ENCODE measurements around the gene PPIF.

PPIF gene

DNA sequence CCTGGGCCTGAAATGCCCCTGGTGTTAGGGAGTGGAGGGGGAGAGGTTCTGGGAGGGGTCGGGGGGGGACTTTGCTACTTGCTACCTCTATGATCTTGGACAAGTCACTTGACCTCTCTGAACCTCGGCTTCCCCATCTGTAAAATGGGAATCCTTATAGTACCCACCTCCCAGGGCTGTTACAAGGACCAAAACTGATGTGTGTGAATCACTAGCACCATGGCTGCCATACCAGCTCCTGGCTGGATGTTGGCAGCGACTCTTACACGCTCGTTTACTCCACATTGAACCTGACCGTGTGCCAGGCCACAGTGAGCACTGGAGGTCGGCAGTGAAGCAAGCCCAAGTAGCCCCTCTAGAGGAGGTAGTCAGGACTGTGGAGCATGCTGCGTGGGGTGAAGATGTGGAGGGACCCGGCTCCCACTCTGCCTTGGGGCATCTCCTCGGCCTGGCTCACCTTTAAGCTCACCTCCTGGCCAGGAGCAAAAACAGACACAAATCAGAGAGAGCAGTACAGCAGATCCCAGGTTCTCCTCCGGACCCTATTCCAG lies 28.9 kb downstream of the PPIF start:
- ATAC-seq = no peak

- ATAC-seq = no peak
These were observed 29.7 kb downstream of the PPIF start for GRCh38 chr10:79376751-79377556.

- ATAC-seq = no peak
These were observed 30.5 kb downstream of the PPIF start for GRCh38 chr10:79377557-79378382.

DNA sequence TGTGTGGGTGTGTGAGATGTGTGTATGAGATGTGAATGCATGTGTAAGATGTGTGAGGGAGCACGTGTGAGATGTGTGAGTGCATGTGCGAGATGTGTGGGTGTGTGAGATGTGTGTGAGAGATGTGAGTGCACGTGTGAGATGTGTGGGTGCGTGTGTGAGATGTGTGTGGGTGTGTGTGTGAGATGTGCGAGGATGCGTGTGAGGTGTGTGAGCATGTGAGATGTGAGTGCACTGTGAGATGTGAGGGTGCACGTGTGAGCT lies 31.0 kb downstream of the PPIF start:
- ATAC-seq = no peak

DNA sequence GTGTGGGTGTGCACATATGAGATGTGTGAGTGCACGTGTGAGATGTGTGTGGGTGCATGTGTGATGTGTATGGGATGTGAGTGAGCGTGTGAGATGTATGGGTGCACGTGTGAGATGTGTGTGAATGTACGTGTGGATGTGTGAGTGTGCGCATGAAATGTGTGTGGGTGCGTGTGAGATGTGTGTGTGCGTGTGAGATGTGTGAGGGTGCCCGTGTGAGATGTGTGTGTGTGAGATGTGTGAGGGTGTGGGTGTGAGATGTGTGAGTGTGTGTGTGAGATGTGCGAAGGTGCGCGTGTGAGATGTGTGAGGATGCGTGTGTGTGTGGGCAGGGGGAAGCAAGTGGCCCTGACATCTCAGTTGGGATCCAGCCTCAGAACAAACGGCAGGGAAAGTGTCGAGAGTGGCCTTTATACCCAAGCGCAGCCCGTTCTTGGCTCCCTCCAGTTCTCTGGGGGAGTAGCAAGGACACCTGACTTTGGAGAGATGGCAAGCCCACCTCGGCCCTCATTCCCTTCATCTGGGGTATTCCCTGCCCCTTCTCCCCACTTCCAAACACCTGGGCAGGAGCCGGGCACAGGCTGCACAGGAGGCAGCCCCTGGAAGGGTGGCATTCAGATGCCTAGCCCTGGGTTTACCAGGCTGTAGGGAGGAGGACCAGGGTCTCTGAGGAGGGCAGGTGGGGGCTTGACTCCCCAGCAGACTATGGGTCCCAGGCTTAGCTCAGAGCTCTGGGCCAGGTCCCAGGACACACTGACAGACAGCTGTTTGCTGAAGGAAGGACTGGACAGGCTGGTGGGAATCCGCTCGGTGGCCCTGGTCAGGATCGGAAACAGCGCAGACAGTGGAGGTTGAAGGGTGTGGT lies 31.6 kb downstream of the PPIF start:
- ATAC-seq = no peak

DNA sequence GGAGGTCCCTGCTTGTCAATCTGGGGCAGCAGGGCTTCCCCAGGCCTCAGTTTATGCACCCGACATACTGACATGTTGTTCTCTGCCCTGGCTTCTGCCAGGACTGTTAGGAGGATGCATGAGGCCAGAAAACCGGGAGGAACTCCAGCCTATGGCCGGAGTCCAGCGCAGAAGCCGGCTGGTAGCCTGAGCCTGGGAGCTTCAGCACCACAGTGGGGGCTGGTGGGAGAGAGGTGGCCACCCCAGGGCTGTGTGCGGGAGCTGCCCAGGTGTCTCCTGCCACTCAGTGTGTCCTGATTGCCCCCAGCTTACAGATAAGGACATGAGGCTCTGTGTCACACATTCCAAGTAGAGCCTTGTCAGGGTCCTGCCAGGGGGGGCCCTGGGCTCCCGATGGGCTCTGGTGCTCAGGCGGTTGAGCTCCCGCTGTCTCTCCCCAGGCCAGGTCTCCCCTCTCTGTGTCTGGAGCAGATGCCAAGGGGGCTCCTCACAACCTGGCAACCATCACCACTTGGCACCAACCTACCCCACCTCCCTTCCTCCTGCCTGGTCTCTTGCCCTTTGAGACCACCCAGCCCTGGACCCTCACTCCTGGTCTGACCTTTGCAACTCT lies 32.3 kb downstream of the PPIF start:
- no peak for ATAC-seq

- no peak for ATAC-seq
These were observed 33.1 kb downstream of the PPIF start for GRCh38 chr10:79380125-79380945.

DNA sequence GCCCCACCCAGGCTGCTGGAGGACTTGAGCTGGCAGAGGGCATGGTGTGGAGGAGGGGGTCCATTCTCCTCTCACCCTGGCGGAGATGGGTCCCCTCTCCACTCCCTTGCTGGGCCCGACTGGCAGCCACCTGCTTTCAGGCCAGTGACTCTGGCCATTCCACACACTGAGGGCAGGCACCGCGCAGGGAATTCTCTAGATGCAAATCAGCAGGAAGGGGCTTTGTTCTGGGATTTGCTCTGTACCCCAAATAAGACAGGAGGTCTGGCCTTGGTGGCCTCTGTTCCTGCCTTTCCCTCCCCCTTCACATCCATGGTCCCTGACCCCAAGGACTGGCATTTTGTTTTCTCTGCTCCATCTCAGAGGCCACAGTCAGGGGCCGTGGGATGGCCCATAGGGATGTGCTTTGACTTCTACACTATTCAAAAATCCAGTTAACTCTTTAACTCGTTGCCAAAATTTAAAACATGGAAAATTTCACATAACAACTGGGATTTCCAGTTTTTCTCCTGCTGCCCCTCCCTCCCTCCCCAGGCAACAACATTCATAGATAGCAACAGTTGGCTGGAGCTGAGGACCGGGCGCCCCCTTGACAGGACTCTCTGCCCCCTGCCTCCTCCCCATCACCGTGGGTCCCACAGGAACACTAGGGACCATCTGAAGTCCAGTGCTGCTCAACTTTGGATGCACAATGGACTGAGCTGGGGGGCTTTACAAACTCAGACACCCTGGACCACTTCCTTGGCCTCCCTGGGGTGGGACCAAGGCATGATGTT lies 33.9 kb downstream of the PPIF start:
- no peak for ATAC-seq

- no peak for ATAC-seq
These were observed 34.5 kb downstream of the PPIF start for GRCh38 chr10:79381804-79382221.

GRCh38 chr10:79382491-79382941 lies 35.2 kb downstream of the PPIF start:
- no peak for ATAC-seq

DNA sequence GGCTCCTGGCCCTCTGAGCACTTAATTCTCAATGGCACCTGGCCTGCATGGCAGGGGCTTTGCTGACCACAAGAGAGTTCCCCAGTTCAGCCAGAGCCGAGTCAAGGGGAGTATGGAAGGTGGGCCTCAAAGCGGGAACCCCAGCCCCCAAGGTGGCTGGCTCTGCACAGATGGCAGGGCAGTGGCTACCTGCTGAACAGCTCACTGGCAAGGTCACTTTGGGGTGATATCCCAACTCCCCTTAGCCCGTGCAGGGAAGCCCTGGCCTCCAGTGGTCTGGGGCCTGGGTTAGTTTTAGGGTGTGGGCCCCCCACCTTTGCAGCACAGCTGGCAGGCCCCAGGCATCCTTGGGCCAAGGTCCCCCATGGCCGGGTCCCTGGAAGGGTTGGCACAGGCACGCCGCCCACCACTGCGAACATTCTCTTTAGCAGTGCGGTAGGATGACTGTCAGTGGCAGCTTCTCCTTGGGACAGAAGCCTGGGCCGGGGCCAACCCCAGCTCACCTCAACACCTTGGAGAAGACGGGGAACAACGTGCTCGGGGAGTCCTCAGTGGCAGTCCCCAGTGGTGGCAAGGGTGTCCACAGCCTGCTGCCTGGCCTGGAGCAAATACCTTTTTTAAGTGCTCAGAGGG lies 36.8 kb downstream of the PPIF start:
- no peak for ATAC-seq

- no peak for ATAC-seq
These were observed 37.6 kb downstream of the PPIF start for GRCh38 chr10:79384773-79385391.

DNA sequence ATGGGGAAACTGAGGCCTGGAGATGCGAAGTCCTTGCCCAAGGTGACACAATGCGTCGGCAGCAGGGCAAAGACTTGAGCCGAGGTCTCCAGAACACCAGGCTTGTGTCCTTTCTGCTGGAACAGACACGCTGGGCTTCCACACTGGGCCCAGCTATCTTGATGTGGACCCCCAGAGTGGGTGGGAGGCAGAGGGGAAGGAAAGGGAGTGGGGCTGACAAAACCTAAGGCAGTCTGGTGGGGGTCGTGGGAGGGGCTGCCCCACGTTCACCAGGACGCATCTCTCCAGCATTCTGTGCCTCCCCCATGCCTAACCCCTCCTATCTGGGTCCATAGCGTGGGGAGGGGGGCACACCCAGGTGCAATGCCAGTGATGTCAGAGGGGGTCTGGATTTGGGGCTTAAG lies 38.1 kb downstream of the PPIF start:
- no peak for ATAC-seq

DNA sequence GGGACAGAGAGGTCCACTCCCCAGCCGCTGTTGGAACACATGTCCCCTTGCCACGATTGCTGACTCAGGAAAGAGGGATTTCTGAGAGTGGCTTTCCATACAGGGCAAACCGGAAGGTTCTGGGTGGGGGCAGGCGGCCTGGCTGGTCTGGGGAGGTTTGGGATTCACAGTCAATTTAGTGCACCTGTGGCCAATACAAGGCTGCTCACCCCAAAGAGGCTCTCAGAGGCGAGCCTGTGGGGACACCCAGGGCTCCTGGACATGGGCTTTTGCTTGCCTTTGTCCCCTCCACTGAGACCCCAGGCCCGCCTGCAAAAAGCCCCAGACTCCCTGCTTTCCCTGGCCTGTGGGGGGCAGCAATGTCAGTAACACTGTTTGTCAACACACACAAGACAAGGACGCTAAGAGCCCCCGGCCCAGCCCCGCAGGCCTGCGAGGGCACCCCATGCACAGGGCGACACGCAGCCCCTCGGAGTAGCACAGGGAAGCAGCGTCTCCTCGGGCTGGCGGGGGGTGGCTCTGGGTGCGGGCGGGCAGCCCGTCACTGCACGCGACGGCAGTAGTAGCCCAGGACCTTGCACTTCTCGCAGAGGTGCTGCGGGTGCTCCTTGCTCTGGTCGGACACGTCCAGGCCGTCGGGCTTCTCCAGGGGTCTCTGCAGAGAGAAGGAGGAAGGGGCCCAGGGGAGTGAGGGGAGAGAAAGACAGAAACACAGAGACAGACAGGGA lies 38.7 kb downstream of the PPIF start:
- ATAC-seq = no peak

- ATAC-seq = no peak
These were observed 39.6 kb downstream of the PPIF start for GRCh38 chr10:79386637-79387465.

GRCh38 chr10:79387466-79387973 lies 40.3 kb downstream of the PPIF start:
- no peak for ATAC-seq

DNA sequence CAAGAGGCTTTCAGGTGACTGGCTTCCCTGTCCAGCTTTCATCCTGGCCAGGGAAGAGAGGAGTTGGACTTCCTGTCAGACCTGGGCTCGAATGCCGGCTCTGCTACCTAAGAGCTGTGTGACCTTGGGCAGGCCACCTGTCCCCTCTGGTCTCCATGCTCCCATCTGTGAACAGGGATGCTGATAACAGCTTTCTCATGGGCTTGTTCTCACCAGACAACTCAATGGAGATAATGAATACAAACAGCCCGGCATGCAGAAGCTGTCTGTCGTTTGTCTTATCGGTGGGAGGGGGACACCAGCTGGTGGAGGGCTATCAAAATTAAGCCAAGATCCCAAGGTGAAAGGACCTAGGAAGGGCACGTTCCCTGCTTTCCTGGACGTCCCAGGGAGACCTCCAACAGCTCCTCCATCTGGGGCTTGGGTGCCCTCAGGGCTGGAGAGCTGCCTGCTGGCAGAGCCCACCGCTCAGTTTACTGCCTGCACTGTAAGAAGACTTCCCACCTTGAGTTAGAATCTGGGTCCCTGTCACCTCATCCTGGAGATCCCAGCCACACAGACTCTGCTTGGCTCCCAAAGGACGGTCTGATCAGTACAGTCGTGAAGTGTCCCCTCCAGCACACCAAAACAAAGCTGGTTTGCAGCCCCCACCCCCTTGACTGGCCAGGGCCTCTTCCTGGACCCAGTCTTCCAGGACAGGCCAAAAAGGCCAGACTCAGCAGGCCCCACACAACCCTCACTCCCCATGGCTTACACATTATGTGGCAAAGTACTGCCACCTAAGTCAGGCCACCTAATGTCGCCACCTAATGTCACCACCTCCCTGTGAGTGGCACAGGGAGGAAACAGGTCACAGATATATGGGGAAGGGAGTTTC lies 40.9 kb downstream of the PPIF start:
- ATAC-seq = peak; percentile 28 to 53
